HG03457 (cell line): ENCODE data around the gene ITM2C.

Source experiments
- ATAC-seq: cut with Tn5 transposase; IDR thresholded peaks from one replicate; pipeline ENCODE4 v1.9.1; 2021; ENCODE audit warnings: moderate number of reproducible peaks; ENCODE audit not compliant: unreplicated experiment

Gene ITM2C

DNA sequence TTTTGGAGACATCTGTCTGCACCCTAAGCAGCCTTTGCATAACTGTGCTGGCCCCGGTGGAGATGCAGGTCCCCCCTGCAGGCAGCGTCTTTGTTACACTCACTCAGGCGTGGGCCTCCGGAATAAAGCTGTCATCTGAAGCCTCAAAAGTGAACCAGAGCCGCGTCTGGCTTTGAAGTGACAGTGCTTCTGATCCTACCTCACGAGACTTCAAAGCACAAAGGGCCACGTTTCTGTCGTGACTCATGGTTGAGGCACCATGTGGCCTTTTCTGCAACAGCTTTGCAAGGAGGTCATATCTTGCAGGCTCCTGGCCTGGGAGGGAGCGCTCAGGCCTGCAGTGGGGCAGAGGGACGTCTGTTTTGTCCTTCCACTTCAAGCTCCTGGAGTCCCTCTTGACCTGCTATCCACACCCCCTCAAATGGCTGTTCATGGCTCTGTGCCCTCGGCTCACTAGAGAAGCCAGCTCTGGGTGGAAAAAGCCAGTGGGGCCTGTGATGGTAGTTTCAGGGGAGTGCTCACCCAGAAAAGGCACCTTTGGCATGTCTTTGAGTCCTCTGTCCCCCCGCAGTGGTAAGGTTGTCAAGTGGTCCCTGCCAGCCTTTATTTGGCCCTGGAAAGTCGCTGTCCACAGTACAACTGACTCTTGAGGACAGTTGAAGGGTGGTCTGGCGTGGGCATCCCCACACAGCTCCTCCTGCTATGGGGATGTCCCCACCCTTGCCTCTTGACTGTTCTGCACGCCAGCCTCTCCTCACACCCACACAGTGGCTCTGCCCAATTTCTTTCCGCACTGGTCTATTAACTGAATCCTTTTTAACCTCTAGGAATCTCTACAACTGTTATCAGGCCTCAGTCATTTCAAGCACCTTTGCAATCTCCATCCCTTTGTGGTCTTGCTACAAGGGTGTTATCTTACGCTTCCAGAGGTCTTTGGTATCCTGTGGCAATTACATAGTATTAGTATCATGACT is 41.0 kb downstream of the ITM2C start:
- no peak for ATAC-seq

DNA sequence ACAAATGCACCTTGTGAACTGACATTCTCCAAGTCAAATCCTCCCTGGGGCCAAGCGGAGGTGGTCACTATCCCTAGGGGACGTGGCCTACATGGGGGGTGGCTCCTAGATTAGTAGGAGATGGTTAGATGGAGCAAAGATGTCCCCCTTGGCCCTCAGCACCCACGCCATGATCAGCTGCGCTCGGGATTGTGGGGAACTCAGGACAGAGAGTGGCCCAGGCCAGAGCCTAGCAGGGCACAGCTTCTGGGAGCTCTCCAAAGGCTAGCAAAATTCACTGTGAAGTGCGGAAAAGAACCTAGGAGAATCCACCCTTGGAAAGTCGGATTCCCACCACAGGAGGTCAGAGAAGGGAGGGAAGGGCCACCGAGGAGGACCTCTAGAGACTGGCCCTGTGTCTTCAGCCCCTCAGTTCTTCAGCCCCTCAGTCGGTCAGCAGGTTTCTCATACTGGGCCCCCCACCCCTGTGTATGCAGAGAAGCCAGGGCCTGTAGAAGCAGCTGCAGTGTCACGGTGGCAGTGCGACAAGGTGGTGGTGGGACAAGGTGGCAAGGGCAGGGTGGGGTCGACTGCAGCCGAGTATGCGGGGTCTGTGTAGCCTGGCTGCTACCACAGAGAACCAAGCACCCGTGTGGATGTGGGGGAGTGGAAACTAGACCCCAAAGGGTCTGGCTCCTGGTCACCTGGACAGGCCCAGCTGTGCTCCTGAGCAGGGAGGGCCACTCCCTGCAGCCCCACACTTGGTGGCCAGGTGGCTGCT is 41.9 kb downstream of the ITM2C start:
- ATAC-seq = no peak

DNA sequence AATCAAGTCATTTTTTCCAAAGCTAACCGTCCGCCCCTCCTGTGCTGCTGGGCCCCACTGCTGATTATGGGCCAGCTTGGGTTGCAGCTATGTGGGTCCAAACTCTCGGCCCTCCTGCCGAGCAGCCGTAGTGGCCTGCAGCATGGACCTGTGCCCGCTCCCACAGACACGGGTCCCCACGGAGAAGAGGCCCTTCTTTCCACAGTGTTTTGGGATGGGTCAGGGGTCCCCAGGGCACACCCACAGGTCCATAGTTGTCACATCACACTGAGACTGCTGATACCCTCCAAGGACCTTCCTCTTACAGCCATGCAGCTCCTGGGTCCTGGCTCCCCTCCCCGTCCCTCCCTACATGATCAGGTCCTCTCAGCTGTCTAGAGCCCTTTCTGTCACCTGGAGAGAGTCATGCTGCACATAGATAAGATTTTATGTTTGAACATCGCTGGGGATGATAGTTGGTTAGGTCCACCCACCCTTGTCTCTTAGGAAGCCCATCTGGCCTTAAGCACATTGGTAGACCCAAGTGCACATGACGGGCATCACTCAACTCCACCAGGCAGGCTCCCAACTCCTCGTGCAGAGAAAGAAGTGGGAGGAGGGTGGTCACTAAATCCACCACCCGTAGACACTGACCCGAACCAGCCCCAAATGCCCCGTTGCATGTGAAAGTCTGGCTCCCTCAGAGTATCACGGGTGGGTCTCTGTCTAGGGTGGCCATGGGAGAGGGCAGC is 42.8 kb downstream of the ITM2C start:
- no peak for ATAC-seq

DNA sequence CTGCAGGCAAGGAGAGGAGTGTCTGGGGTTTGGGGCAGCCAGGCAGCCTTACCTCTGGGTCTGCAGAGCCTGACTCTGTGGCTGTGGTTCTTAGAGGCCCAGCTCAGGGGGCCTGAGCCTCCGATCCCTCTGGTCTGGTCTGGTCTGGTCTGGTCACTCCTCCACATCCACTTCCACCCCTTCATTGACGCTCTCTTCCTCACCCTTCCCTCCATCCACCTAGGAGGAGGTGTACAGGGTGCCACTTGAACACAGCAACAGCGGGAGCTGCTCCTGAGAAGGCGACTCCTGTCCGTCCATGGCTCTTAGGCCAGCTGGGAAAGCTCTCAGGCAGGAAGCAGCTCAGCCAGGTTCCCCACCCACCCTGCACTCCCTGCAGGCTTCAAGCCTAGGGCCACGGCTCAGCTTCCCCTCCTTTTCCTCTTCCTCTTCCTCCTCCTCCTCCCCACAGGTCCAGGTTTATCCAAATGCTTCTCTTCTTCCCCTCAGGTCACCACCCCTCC is 43.4 kb downstream of the ITM2C start:
- no peak for ATAC-seq

DNA sequence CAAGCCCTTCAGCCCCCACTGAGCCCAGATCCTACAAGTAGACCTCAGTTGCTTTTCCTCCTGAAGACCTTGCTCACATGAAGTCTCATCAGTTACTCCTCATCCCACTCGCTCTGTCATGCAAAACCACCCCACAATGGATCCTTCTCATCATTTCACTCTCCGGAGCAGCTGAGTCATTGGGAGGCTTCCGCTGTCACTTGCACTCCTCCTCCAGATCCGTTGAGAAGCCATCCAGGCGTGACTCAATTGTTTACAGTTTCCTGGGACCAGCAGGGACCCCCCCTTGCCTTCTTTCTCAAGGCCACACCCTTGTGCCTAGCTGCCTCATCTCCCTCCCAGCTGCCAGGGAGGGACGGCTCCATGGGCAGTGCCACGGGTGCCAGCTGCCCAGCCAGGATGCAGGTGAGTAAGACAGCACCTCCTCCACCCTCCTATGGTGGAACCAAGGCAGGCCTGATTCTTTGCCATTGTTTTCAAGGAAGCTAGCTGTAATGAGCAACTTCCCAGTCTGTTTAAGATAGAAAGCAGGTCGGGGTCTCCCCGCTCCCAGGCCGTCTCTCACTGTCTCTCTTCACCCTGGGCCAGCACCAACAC is 44.0 kb downstream of the ITM2C start:
- no peak for ATAC-seq

DNA sequence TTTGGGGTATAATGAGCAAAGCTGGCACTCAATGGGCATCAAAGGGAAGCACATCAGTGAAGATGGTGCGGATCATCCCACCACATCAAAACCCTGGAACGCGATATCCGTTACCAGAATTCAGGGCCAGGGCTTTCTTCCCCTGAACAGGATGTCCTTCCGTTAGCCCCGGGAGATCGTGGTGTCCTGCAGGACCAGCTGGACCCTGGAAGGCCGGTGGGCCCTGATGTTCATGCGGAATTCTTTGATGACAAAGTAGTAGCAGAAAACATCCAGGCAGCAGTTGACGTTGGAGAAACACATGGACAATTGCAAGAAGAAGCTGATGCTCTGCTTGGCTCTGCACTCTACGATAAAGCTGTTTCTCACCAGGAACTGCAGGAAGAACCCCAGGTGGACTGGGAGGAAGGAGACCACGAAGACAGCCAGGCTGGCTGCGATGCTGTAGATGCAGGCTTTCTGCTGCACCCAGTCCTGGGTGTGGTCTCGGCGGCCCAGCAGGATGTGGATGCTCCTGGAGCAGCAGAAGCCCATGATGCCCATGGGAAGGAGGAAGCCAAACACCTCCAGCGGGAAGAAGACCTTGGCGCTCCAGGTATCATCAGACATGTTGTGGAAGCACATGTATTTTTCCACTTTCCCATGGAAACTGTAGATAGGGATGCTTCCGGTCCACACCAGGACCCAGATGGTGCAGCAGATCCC is 45.3 kb downstream of the ITM2C start:
- ATAC-seq = no peak

DNA sequence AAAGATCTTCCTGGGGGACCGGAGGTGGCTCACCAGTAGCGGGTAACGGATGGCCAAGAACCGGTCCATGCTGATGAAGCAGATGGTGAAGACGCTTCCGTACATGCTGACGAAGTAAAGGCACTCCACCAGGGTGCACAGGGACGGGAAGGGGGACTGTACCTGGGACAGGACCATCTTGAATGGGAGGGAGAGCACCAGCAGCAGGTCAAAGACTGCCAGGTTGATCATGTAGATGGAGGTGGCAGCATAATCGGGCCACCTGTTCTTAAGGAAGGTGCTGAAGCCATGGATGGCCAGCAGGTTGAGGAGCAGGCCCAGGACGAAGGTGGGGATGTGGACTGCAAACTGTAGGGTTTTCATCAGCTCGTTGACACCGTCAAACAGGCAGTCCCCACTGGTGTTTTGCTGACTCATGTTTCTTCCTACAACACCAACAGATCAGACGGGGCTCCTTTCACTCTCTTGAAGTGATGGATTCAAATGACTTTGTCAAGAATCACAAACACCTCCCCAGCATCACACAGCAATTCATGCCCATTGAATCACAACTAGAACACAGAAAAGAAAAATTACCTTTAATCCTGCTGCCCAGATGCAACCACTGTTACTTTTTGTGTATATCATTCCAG is 45.9 kb downstream of the ITM2C start:
- ATAC-seq = no peak

DNA sequence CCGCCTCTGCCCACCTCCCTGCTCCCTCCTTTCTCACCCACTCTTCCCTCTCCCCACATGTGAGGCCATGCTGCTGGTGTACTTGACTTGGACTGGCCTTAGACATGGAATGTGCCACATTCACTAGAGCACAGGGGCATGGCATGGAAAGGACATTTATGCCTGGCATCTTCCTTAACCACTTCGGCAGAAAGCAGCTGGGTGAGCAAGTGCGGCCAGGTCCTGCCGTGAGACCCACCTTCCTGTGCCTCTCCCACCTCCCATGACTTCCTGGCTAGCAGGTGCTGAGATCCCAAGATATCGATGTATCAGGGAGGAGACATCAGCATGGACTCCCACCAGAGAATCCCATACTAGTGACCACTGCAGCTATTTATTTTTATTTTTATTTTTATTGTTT is 47.3 kb downstream of the ITM2C start:
- ATAC-seq = no peak

DNA sequence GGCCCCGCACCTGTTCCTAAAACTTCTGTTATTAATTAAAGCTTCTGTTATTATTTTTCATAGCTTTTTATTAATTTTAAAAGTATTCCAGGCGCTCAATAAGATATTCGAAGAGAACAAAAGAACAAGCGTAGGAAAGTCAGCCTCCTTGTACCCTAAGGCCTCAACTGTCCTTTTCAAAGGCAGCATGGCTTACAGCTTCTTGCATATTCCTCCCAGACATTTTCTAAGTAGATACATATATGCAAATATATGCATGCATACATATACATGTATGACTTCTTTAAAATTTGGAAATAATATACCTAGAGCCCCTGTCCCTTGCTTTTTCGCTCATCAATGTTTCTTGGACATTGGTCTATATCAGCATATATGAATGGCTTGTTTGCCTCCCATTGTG is 48.0 kb downstream of the ITM2C start:
- no peak for ATAC-seq

DNA sequence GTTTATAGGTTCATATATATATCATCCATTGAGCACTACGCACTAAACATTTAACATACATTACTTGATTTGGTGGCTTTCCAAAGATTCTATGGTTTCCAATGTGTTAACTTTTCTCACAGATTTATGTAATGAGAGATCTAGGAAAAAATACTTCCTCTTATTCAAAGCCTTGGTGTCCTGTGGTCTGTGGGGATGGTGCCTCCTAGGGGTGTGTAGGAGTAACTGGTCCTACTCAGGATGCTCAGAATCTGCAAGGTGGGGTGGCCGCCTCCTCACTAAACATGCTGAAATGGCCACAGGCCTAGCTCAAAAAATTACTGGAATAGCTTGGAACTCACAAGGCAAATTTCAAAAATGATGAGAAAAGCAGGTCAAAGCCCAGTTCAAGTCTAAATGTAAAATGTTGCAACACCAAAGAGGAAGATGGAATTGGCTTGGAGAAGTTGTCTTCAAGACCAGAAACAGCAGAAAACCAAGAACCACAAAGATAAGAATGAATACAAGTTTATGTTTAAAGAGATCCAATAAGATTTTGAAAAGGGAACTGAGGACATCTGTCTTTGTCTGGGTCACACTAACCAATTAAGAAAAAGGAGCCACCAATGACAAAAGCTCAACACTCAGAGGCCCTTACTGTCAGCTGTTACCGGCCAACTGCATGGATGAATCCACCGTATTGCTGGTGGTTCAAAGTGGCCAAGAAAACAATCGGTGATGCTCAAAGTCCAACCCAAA is 48.8 kb downstream of the ITM2C start:
- no peak for ATAC-seq

DNA sequence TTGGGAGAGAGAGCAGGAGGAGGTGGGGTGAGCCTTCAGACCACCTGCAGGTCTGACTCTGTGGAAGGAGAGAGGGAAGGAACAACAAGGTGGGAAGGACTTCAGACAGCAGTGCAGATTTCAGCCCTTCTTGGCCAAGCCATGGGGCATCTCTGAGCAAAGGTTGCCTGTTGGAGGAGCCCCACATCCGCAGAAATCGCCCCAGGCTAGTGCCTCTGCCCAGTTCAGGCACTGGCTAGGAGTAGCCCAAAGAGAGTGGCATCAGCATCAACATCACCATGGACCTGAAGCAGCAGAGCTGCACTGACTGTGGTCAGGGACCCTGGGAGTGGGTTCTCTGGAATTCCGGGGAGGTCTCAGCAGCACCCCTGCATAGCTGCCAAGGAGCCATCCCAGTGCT is 50.1 kb downstream of the ITM2C start:
- no peak for ATAC-seq

DNA sequence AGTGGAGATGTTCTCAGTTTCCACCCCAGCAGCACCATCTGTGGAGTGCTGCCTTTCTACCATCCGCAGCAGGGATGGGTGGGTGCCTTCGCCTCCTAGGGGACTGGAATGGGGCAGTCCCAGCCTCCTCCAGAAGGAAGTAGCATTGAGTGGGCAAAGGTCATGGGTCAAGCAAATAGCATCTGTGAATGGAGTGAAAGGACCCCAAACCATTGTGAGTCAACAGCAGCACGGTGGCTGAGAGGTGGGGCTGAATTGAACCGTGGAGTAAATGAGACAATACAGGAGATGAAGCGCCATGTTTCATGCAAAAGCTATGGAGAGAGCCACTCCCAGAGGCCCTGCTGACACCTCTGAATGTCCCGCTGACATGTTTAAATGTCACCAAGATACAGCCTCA is 50.6 kb downstream of the ITM2C start:
- ATAC-seq = no peak

DNA sequence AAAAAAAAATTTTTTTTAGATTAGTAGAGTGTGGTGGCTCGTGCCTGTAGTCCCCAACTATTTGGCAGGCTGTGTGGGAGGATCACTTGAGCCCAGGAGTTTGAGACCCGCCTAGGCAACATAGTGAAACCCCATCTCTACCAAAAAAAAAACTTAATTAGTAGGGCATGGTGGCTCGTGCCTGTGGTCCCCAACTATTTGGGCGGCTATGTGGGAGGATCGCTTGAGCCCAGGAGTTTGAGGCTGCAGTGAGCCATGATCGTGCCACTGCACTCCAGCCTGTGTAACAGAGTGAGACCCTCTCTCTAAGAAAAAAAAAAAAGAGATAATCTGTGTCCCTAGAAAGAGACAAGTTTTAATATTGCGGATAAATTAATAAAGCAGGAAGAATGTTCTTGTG is 51.5 kb downstream of the ITM2C start:
- no peak for ATAC-seq

DNA sequence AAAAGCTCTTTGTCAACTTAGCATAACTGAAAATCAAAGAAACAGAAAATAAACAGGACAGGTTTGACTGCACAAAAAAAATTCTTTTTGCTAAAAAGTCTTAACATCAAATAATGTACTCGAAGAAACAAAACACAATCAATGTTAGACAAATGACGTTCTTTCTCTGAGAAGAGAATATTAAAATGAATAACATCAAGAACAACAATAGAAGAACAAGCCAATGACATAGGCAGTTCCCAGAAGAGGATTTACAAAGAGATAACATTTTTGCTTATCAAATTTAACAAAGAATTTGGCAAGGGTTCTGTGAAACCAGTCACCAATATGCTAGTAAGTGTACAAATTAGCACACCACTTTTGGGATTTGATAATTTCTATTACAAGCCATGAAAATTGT is 54.5 kb downstream of the ITM2C start:
- no peak for ATAC-seq

DNA sequence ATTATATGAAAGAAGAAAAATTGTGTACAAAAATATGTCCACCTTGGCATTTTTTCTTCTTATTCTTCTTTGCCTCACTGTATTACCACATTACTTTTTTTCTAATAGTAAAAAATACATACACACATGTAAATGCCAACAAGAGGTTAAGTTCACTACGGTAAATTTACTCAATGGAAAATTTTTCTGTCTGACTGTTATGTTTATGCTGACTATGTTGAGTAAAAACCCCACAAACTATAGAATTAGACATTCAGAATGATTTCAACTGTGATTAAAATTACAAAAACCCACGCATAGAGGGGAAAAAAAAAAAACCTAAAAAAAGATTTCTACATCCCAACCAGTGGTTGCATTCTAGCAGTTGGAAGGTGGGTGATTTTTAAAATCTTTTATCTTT is 54.9 kb downstream of the ITM2C start:
- no peak for ATAC-seq

DNA sequence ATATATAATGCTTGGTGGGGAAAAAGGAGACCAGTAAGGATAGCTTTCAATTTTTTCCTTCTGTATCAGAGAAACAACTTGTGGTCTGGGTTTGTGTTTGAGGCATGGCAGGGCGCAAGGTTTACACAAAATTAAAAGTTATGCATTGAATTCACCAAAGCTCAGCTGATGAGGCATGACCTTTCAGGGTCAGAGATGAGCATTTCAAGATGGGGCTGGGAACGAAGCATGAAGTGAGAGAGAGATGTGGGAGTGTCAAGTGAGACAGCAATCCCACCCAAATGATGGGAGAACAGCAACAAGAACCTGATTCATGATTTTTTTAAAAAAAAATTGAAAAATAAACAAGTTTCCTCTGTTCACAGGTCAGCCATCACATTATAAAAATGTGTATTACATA is 55.4 kb downstream of the ITM2C start:
- no peak for ATAC-seq

DNA sequence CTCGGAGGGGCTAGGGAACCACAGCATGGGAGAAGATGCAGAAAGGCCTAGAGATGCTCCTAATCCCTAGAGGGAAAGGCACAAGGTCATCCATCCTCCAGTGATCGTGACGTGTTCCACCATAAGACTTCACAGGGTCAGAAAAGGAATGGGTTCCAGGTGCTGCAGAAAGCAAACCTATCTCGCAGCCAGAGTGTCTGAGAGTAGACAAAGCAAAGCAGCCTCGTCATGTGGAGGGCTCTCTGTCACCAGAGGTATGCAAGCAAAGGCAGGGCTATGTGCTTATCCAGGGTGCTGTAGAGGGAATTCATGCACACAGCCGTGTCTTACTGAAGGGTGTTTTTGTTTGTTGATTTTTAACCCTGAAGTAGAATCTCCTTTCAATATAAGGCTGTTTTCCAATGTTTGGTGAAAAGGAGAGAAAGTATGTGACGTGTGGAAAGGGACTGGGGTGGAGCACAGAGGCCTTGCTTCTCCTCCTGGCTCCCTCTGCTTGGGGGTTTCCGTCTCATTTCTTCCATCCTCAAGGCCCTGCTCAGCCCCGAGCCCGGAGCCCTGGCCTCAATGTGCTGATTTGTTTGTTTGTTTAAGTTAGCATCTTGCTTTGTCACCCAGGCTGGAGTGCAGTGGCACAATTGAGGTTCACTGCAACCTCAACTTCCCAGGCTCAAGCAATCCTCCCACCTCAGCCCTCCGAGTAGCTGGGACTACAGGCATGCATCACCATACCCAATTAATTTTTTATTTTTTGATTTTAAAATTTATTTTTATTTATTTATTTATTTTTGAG is 57.3 kb downstream of the ITM2C start:
- ATAC-seq = no peak

DNA sequence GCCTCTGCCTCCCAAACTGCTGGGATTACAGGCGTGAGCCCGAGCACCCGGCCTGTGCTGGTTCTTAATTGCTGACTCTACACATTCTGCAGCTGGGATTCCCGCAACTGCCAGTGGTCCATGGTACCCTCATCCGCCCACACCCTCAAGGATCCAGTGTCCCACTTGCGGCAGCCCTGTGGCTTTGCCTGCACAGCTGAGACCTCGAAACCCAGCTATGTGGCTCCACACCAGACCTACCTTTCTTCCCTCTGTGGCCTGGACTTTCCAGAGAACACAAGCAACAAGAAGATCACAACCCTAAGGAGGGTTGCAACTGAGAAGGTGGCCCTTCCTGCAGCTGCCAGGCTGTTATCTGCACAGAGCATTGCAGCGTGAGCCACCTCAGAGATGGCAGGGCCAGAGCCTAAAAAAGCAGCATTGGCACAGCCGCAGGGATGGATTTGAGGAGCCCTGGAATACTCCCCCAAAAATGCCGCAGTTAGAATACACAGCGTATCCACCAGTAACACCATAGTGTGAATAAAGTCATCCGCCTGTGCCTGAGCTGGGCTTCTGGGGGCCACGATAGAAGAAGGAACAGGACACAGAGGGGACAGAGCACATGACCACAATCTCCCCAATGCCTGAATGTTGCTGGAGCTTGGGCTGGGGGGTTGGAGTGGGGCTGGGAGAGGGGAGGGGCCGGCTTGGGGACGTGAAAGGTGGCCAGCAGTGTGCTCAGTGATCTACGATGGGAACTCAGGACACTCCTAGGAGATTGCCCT is 58.4 kb downstream of the ITM2C start:
- no peak for ATAC-seq
